ENCODE measurements around the gene ZNF423. TPM values are rescaled to one million over a fixed set of nuclear protein-coding genes. Genes with fewer than 3 reads are reported as not detected.

Gene ZNF423
- total RNA-seq, 4 donors from 2014 or later = 6.6 to 22.9 (median 8.6) TPM

DNA sequence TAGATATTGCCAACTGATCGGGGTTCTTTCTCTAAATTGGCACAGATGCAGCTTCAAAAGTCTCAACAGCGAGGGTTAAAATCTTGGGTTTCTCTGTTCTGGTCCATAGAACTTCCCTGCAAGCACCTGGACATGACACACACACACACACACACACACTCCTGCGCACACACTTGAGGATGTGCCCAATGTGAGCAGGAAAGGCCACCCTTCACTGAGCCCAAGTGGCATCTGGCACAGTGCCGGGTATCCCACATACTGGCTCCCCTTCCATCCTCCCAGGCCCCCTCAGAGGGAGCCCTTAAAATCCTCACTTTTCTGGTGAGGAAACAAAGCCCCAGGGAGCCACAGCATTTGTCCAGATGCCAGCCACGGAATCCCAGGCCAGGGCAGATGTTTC lies 55.5 kb downstream of the ZNF423 start:
- DNase-seq (ENCODE audit: low spot score) (no peak), ATAC-seq (ENCODE audit: low FRiP score) (no peak)
- TF ChIP-seq, protein P1, sequence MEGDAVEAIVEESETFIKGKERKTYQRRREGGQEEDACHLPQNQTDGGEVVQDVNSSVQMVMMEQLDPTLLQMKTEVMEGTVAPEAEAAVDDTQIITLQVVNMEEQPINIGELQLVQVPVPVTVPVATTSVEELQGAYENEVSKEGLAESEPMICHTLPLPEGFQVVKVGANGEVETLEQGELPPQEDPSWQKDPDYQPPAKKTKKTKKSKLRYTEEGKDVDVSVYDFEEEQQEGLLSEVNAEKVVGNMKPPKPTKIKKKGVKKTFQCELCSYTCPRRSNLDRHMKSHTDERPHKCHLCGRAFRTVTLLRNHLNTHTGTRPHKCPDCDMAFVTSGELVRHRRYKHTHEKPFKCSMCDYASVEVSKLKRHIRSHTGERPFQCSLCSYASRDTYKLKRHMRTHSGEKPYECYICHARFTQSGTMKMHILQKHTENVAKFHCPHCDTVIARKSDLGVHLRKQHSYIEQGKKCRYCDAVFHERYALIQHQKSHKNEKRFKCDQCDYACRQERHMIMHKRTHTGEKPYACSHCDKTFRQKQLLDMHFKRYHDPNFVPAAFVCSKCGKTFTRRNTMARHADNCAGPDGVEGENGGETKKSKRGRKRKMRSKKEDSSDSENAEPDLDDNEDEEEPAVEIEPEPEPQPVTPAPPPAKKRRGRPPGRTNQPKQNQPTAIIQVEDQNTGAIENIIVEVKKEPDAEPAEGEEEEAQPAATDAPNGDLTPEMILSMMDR (IDR thresholded peaks at IDR 0.05) = no peak

DNA sequence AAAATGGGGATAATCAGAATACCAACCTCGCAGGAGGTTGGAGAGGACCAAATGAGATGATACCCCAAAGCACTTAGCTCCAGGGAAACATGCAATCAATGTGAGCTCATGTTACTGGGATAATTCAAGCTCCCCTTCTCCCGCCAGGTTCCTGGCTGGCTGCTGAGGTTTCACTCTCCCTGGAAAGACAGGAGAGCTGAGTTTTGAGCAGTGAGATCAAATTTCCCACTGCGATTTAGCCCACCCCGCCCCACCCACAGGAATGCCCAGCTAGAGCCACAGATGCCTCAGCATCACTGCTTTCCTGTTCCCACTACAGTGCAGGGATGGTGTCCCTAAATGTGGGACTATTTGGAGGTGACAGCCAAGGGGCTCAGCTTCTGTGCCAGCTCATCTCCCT lies 56.7 kb downstream of the ZNF423 start:
- TF ChIP-seq, protein P1 (IDR thresholded peaks at IDR 0.05) = no peak
- DNase-seq (ENCODE audit: low spot score) = no peak
- no peak for ATAC-seq (ENCODE audit: low FRiP score)

DNA sequence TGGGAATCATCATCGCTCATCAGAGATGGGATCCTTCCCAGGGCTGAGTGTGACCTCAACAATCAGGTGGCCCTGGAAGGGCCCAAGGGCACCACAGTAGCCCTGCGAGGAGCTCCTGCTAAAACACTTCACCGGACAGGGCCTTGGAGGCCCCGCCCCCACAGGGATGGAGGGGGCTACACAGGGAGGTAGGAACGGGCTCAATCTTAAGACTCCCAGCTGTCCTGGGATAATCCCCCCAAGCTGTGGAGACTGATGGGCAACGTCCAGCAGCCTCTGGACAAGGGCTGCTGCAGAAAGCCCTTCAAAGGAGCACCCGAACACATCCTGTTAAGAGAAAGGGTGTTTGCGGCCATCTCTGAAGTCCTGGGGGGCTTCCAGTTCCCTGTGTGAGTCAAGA lies 60.4 kb downstream of the ZNF423 start:
- TF ChIP-seq, protein P1 (IDR thresholded peaks at IDR 0.05) = no peak
- DNase-seq (ENCODE audit: low spot score) (no peak), ATAC-seq (ENCODE audit: low FRiP score) (no peak)

DNA sequence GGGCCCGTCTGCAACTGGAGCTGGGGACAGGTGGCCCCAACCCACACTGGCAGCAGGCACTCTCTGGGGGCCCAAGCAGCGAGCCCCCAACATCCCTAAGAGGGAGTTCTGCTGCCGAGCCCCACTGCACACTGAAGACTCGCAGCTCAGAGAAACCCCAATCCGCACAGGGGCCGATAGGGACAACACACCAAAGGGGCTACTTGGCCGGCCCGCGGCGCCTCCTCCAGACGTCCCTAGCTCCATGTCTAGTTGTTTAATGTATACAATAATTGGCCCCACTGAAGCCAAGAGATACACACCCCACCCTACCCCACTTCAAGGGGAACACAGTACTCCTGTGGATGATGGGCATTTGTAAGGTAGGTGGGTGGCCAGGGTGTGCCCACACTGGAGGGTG lies 62.7 kb downstream of the ZNF423 start:
- DNase-seq (ENCODE audit: low spot score) (no peak), ATAC-seq (ENCODE audit: low FRiP score) (no peak)
- TF ChIP-seq, protein P1 (IDR thresholded peaks at IDR 0.05) = no peak

DNA sequence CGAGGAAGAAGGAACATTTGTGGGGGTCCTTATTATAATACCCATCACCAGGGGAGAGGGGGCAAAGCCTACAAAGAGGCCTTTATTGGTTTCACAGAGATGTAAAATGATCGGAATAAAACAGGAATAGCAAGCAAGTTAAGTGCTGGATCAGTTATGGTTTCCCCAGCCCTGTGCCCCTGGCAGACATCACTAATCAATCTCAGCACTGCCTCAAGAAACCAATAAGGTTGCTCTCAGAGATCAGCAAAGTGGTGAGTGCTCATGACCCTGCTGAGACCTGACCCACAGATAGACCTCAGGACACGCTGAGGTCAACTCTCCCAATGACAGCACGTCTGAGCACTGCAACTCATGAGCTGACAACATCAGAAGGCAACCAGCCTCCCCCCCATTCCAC lies 66.3 kb downstream of the ZNF423 start:
- ATAC-seq (ENCODE audit: low FRiP score) (no peak), DNase-seq (ENCODE audit: low spot score) (no peak)
- TF ChIP-seq, protein P1 (IDR thresholded peaks at IDR 0.05) = no peak

DNA sequence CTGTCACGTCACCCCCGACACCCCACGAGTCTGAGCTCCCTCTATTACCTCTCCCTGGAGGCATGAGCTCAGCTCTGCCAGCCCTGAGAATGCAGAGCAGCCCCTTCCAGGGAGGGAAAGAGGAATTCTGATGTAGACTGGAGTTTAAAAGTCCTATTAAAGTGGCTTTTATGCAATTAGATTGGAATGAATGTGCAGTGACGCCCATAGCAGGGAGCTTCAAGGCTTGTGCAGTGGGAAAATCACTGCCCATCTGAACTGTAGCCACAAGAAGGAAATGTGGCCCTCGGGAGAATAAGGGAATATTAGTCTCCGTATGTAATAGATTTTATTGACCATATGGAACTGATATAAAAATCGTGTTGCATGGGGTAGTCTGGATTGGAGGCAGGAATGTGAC lies 66.9 kb downstream of the ZNF423 start:
- no peak for ATAC-seq (ENCODE audit: low FRiP score)

DNA sequence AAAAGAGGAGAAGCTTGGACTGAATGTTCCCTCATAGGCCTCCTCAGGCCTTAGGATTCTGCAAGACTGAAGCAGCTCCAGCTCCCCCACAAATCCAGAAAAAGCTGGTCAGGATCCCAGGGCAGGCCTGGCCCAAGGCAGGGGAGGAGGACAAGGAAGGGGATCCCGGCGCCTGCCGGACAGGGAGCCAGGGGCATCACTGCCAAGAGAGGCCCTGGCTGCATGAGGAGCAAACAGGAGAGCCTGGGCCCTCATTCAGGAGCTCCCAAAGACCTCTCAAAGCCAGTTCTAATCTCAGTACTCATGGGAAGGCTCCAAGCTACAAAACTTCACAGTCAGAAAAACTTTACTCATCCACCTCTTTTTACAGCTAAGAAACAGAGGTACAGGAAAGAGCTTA lies 67.3 kb downstream of the ZNF423 start:
- DNase-seq (ENCODE audit: low spot score) (no peak), ATAC-seq (ENCODE audit: low FRiP score) (peak; percentile 55)
- TF ChIP-seq, protein P1 (IDR thresholded peaks at IDR 0.05) = no peak

More for the DNA sequence above, 66.9 kb downstream of the ZNF423 start:
- DNase-seq (ENCODE audit: low spot score) = no peak
- TF ChIP-seq, protein P1 (IDR thresholded peaks at IDR 0.05) = no peak
